Measurements from ENCODE around the gene OR9Q1. TPM values are rescaled to one million over a fixed set of nuclear protein-coding genes. Genes with fewer than 3 reads are reported as not detected.
"Not testable (repeated sequence)": the region's sequence is repeated elsewhere in the genome, so short reads cannot be mapped to it uniquely, and the experiment has no call there.

Gene OR9Q1
- total RNA-seq, 2 experiments from 2014 or later = not detected

DNA sequence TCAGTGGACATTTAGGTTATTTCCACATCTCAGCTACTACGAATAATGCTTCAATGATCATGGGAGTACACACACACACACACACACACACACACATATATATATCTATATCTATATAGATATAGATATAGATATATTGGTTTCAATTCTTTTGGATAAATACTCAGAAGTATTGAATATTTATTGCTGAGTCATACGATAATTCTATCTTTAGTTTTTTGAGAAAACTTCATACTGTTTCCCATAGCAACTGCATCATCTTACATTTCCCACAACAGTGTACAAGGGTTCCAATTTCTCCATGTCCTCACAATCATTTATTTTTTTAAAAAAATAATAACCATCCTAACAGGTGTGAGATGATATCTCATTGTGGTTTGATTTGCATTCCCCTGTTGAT, 172.3 kb downstream of the OR9Q1 start:
- Mint-ChIP-seq H3K27ac (no peak overlapping the region), H3K4me3 (no peak overlapping the region), H3K4me1 (ENCODE audit: low read depth) (no peaks in the 10 kb centered on the region), H3K9me3 (peaks cover 9% of the 10 kb centered on the region), H3K36me3 (ENCODE audit: low read depth) (no peaks in the 10 kb centered on the region), H3K27me3 (peaks cover 11% of the 10 kb centered on the region)
- DNase-seq (no peak), ATAC-seq (ENCODE audit: poor library complexity) (no peak)
- POLR2A ChIA-PET = no interaction called here
- intact Hi-C loops (cut with DNase I, micrococcal nuclease) = no loop called here
- Histone ChIP-seq H3K9me3 (ENCODE audit: control insufficient read depth in 1 of 2, insufficient read depth in 1 of 2, low read length in 2 of 2) (peaks cover 0 to 3% of the 10 kb centered on the region in 2 experiments), H3K27me3 (ENCODE audit: control insufficient read depth in 1 of 2, insufficient read depth in 2 of 2, low read length in 2 of 2) (peaks cover 0 to 4% of the 10 kb centered on the region in 2 experiments), H3K4me3 (ENCODE audit: low read length) (no peak overlapping the region), H3K36me3 (ENCODE audit: insufficient read depth, low read length) (no peaks in the 10 kb centered on the region), H3K27ac (ENCODE audit: low read depth in 1 of 2, low read length in 2 of 2) (no peak overlapping the region), H3K4me1 (ENCODE audit: insufficient read depth, low read length) (no peaks in the 10 kb centered on the region)
- CTCF ChIA-PET = no interaction called here
- TF ChIP-seq, protein P1, sequence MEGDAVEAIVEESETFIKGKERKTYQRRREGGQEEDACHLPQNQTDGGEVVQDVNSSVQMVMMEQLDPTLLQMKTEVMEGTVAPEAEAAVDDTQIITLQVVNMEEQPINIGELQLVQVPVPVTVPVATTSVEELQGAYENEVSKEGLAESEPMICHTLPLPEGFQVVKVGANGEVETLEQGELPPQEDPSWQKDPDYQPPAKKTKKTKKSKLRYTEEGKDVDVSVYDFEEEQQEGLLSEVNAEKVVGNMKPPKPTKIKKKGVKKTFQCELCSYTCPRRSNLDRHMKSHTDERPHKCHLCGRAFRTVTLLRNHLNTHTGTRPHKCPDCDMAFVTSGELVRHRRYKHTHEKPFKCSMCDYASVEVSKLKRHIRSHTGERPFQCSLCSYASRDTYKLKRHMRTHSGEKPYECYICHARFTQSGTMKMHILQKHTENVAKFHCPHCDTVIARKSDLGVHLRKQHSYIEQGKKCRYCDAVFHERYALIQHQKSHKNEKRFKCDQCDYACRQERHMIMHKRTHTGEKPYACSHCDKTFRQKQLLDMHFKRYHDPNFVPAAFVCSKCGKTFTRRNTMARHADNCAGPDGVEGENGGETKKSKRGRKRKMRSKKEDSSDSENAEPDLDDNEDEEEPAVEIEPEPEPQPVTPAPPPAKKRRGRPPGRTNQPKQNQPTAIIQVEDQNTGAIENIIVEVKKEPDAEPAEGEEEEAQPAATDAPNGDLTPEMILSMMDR (IDR thresholded peaks at IDR 0.05) = no peak

DNA sequence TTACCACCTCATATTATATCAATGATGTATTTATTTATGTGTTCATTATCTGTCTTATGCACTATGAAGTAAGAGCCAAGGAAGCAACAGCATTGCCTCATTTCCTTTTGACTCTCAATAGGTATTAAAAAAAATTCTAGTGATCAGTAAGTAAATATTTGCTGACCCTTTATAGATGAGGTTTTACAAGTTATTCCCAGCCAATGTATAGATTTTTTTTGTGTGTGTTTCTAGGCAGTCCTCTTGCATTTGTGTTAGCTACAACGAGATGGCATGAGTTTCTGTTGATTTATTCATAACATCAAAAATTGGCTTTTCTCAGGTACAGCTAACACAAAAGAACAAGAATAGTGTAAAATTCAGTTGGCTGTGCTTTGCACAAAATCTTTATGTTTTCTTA, 175.6 kb downstream of the OR9Q1 start:
- no peaks in the 10 kb centered on the region for H3K27me3 ChIP-seq (ENCODE audit: control insufficient read depth in 1 of 2, insufficient read depth in 2 of 2, low read length in 2 of 2)
- no peaks in the 10 kb centered on the region for H3K4me1 Mint-ChIP-seq (ENCODE audit: low read depth)
- ChIA-PET POLR2A (no interaction called here), CTCF (no interaction called here)
- H3K27ac ChIP-seq (ENCODE audit: low read depth in 1 of 2, low read length in 2 of 2) = no peak overlapping the region
- peaks cover 0 to 3% of the 10 kb centered on the region in 2 experiments for H3K9me3 ChIP-seq (ENCODE audit: control insufficient read depth in 1 of 2, insufficient read depth in 1 of 2, low read length in 2 of 2)
- H3K4me3 ChIP-seq (ENCODE audit: low read length) = no peak overlapping the region
- no peaks in the 10 kb centered on the region for H3K36me3 ChIP-seq (ENCODE audit: insufficient read depth, low read length)
- H3K4me3 Mint-ChIP-seq = no peak overlapping the region
- H3K27me3 Mint-ChIP-seq = peaks cover 37% of the 10 kb centered on the region
- no peak overlapping the region for H3K27ac Mint-ChIP-seq
- DNase-seq = no peak
- intact Hi-C loops (cut with DNase I, micrococcal nuclease) = no loop called here
- no peak for ATAC-seq (ENCODE audit: poor library complexity)
- TF ChIP-seq, protein P1 (IDR thresholded peaks at IDR 0.05) = no peak
- H3K36me3 Mint-ChIP-seq (ENCODE audit: low read depth) = no peaks in the 10 kb centered on the region
- peaks cover 9% of the 10 kb centered on the region for H3K9me3 Mint-ChIP-seq
- no peaks in the 10 kb centered on the region for H3K4me1 ChIP-seq (ENCODE audit: insufficient read depth, low read length)

GRCh38 chr11:58204042-58204441, 180.4 kb downstream of the OR9Q1 start, which contains the start of gene OR1S2:
Gene OR1S2 (minus strand): TSS chr11:58204142. CDS start chr11:58204142, 0 bp downstream.
- H3K9me3 Mint-ChIP-seq = peaks cover 6% of the 10 kb centered on the region
- no peak for ATAC-seq (ENCODE audit: poor library complexity)
- Histone ChIP-seq H3K36me3 (ENCODE audit: insufficient read depth, low read length) (no peaks in the 10 kb centered on the region), H3K4me3 (ENCODE audit: low read length) (no peak within 1 kb of the TSS), H3K27me3 (ENCODE audit: control insufficient read depth in 1 of 2, insufficient read depth in 2 of 2, low read length in 2 of 2) (no peaks in the 10 kb centered on the region), H3K27ac (ENCODE audit: low read depth in 1 of 2, low read length in 2 of 2) (no peak within 1 kb of the TSS), H3K9me3 (ENCODE audit: control insufficient read depth in 1 of 2, insufficient read depth in 1 of 2, low read length in 2 of 2) (no peaks in the 10 kb centered on the region), H3K4me1 (ENCODE audit: insufficient read depth, low read length) (no peaks in the 10 kb centered on the region)
- no peak within 1 kb of the TSS for H3K4me3 Mint-ChIP-seq
- H3K27ac Mint-ChIP-seq = no peak within 1 kb of the TSS
- intact Hi-C loops (cut with DNase I, micrococcal nuclease) = no loop called here
- CTCF ChIA-PET = no interaction called here
- H3K4me1 Mint-ChIP-seq (ENCODE audit: low read depth) = no peaks in the 10 kb centered on the region
- H3K27me3 Mint-ChIP-seq = peaks cover 50% of the 10 kb centered on the region
- POLR2A ChIA-PET = no interaction called here
- DNase-seq = no peak
- H3K36me3 Mint-ChIP-seq (ENCODE audit: low read depth) = no peaks in the 10 kb centered on the region
- TF ChIP-seq, protein P1 (IDR thresholded peaks at IDR 0.05) = no peak

DNA sequence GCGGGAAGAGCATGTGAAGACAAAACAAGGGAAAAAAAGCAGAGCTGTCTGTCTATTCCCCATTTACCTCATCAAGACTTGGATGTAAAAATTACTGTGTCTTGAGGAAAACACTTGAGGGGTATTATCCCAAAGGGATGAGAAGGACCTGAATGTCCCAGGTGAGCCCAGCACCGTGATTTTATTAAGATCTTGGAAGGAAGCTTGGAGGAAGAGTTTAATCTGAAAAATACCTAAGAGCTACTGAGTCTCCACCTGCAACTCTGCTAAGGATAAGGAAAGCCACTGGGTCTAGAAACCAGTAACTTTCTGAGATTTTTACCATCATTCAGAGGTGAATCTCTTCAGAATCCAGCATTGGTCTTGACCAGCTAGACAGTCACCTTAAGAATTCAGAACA, 188.7 kb downstream of the OR9Q1 start, which contains the start of gene OR1S1:
Gene OR1S1 (plus strand): TSS at position 301 of the 400 bp plus-strand sequence.
- H3K9me3 ChIP-seq (ENCODE audit: control insufficient read depth in 1 of 2, insufficient read depth in 1 of 2, low read length in 2 of 2); H3K4me3 ChIP-seq (ENCODE audit: low read length); DNase-seq; H3K9me3 Mint-ChIP-seq; H3K36me3 ChIP-seq (ENCODE audit: insufficient read depth, low read length); intact Hi-C loops (cut with DNase I, micrococcal nuclease); H3K27ac Mint-ChIP-seq; CTCF ChIA-PET; H3K4me1 Mint-ChIP-seq (ENCODE audit: low read depth); H3K36me3 Mint-ChIP-seq (ENCODE audit: low read depth); H3K27ac ChIP-seq (ENCODE audit: low read depth in 1 of 2, low read length in 2 of 2); H3K4me1 ChIP-seq (ENCODE audit: insufficient read depth, low read length); H3K27me3 ChIP-seq (ENCODE audit: control insufficient read depth in 1 of 2, insufficient read depth in 2 of 2, low read length in 2 of 2); ATAC-seq (ENCODE audit: poor library complexity); POLR2A ChIA-PET; H3K4me3 Mint-ChIP-seq: not testable (repeated sequence)
- H3K27me3 Mint-ChIP-seq = peaks cover 17% of the 10 kb centered on the region

Data from CD4-positive, alpha-beta T cell (primary cell).